Astrocyte of the hippocampus (primary cell): Measurements from ENCODE around the gene PPP3R2.
"Not testable (repeated sequence)": the region's sequence is repeated elsewhere in the genome, so short reads cannot be mapped to it uniquely, and the experiment has no call there.

Source experiments
- DNase-seq: peaks from one replicate; pipeline ENCODE4 v3.0.0; 2011; ENCODE audit warnings: low read depth, low spot score

The PPP3R2 gene

GRCh38 chr9:101590074-101590473 is 4.7 kb downstream of the PPP3R2 start:
- DNase-seq, result peak; percentile 43

DNA sequence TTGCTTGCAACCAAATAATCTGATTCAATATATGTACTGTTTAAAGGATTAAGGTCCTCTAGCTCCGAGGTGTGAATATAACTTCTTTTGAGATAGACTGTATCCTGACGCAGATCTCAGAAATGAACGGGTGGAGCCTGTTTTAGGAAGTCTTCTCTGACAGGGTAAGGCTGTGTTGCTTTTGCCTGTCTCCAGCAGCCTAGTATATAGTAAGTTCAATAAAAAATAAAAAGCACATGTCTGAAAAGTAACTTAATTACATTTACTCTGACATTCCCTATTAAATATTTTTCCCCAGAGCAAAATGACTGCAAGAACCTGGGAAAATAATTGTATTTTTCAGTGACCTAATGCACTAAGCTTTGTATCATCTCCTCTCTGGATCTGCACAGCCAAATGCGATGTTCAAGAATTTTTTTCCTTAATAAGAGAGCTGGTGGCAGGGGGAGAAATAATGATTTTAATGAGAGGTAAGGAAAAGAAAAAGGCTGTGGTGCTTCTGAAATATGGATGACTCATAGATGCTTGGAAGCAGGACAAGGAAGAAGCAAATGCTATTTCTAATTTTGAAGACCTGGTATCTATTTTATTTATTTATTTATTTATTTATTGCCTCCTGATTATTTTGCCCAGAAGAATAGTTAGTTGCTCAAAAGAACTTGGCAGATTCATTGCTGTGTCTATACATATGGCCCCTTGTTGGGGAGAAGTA is 7.3 kb downstream of the PPP3R2 start:
- no peak for DNase-seq

GRCh38 chr9:101586651-101587050 is 8.1 kb downstream of the PPP3R2 start:
- DNase-seq, result no peak

DNA sequence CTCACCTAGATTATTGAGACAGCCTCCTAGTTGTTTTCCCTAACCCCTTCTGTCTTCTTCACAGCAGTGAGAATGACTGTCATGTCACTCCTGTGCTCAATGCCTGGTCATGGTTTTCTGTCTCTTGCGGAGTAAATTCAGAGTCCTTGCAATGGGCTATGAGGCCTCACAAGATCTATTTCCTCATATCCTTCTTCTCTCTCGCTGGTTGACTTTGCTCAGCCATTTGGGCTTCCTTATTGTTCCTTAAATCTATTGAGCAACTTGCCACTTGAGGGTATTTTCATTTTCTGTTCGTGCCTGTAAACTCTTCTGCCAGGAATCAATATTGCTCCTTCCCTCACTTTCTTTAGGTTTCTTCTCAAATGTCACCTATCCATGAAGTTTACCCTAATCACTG is 9.0 kb downstream of the PPP3R2 start:
- no peak for DNase-seq

DNA sequence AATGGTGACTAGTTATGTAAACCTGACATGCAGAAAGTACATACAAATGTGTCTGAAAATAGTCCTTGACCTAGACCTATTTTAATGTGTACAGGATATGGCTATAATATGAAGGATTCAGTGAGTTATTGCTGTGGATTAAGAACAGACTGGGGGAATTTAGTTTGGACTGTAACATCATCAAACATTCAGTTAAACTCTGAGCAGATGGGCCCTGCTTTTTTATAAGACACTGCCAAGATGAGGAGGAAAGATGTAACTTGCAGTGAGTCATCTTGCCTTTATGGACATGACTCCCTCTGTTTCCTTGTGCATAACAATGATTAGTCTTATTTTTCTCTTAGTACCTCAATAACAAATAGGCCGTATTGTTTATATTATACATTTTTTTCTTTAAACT is 12.2 kb downstream of the PPP3R2 start:
- DNase-seq, result no peak

DNA sequence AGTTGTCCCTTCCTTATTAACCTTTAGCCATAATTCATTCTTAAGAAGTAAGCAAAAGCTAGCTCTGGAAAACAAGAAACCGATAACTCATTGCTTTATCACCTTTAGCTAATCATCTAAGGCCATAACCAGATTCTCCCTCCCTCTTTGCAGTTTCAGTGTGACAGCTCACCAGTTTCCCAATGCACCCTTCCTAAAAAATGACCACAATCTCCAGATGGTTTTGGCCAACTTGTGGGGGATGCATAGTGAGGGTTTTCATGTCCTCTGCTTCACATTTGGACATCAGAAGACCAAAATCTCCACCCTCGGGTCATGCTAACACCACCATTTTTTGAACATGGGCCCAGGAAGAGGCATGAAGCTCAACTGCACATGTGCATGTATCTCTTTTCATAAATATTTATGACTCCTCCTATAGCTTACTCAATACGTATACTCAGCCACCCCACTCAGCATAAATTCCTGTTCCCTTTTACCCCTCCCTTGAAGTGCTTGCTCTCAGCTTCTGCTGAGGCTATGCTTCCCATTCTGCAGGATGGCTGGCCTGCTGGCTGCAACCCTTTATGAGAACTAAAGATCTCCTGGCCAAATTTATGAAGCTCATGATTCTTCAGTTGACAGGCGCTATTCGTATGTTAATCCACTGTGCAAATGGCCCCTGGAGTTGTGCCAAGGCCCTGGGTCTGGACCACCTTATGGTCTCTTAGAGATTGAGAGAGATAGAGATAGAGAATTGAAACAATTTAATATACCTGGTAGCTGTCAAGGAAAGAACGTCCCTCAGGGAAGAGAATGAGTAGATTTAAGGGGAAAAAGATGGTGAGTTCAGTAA is 14.8 kb downstream of the PPP3R2 start:
- no peak for DNase-seq

- DNase-seq, result peak; percentile 85
Measured at GRCh38 chr9:101578378-101578777, 16.4 kb downstream of the PPP3R2 start.

GRCh38 chr9:101574731-101575333 is 19.9 kb downstream of the PPP3R2 start:
- no peak for DNase-seq

DNA sequence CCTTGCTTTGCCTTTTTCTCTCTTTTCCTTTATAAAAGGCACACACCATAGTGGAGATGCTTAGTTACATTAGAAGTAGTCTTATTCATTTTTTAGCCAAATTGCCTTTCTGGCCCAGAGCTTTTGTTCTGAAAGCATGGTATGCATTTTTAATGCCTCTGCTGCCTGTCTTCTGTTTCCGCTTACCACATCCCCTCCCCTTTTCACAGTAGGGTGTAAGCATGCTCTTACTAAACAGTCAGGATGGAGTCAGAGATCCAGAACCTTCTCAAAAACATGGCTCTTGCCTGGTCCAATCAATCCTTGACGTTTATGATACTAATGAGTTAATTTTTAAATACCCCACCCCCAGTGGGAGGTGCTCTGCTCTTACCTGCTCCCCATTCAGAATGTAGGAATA is 22.5 kb downstream of the PPP3R2 start:
- DNase-seq, result peak; percentile 57

DNA sequence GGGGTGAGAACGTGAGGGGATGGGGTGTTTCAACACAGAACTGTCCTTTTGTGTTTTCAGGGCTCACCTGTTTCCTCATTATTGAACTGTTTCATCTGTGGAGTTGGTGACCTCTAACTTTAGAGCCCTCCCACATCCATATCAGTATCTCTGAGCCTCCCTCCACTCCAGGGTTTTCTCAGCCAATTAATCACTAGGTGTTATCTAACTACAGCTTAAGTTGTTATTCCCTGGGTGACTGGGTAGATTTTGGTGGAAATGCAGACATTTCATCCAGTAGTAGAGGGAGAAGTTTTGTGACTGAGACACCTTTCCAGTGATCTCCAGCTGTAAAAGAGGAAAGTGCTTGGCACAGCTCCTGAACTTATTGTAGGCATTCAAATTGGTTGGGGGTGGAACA is 23.7 kb downstream of the PPP3R2 start:
- no peak for DNase-seq

GRCh38 chr9:101569741-101570501 is 24.8 kb downstream of the PPP3R2 start:
- no peak for DNase-seq

- DNase-seq, result no peak
Measured at GRCh38 chr9:101567725-101568350, 26.9 kb downstream of the PPP3R2 start.

- DNase-seq, result peak; percentile 27
Measured at GRCh38 chr9:101566904-101567724, 27.7 kb downstream of the PPP3R2 start.

DNA sequence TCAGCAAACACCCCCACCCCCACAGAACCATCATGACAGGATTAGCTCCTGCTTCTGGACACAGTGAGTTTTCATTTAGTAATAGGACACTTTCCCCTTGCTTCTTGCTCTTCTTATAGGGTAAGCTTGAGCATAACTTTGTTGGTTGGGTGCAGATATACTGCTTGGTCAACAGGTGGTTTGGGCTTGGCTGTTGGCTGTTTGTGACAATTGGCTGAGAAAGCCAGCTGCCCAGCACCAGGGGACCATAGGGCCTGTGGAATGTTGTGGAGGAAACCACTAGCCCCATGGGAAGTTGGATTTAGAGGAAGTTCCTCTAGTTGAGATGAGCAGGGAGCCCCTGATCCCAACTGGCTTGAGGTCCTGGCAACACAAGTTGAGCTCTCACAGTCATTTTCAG is 30.5 kb downstream of the PPP3R2 start:
- DNase-seq, result no peak

DNA sequence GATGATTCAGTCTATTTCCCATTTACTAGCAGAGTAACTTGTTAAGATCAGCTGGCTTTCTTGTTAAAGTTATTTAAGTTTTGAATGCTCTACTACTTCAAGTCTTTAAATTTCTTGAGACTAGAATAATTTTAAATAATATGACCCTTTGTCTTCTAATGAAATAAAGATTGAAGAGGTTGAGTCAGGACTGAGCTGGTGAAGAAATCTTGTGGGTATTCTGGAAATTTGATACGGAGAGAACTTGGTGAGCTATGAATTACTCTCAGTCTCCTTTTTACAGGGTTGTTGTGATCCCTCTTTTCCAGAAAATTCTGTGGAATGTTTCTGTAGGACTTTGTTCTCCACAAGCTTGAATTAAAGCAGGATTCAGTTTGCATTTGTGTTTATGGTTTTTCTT is 31.8 kb downstream of the PPP3R2 start:
- no peak for DNase-seq

- no peak for DNase-seq
Measured at GRCh38 chr9:101561740-101562139, 33.0 kb downstream of the PPP3R2 start.

DNA sequence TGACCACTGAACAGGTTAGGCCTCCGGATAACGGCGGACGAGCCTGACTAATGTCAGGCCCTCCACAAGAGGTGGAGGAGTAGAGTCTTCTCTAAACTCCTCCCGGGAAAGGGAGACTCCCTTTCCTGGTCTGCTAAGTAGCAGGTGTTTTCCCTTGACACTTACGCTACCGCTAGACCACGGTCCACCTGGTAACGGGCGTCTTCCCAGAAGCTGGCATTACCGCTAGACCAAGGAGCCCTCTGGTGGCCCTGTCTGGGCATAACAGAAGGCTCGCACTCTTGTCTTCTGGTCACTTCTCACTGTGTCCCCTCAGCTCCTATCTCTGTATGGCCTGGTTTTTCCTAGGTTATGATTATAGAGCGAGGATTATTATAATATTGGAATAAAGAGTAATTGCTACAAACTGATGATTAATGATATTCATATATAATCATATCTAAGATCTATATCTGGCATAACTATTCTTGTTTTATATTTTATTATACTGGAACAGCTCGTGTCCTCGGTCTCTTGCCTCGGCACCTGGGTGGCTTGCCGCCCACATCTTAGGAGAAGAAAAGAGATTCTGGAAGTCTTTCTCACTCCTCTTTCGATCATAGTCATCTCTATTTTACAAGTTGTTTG is 45.2 kb downstream of the PPP3R2 start:
- not testable (repeated sequence) for DNase-seq

DNA sequence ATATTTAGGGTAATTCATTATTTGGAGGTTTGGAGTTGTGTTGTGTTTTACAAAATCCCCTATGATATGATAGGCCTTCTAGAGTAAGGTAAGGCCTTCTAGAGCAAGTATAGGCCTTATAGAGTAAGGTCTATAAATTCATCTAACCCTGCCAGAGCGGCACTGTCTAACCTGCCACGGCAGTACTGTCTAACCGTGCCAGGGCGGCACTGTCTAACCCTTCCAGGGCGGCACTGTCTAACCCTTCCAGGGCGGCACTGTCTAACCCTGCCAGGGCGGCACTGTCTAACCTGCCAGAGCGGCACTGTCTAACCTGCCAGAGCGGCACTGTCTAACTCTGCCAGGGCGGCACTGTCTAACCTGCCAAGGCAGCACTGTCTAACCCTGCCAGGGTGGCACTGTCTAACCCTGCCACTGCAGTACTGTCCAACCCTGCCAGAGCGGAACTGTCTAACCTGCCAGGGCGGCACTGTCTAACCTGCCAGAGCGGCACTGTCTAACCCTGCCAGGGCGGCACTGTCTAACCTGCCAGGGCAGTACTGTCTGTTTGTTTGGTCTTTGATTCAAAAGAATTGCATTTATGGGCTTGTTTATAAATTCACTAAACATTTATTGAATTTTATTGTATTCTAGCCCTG is 51.6 kb downstream of the PPP3R2 start:
- DNase-seq, result no peak
